Endothelial cell of umbilical vein (primary cell): Measurements from ENCODE around the gene PCNA. TPM values are rescaled to one million over a fixed set of nuclear protein-coding genes. Genes with fewer than 3 reads are reported as not detected.

Experiments used
- BruUV-seq: library from RNA; stranded (reverse); fragments of 400-500 nt; replicated peaks from 2 replicates; lab custom pipeline; 2021; lab: Mats Ljungman, UMichigan
- CTCF ChIA-PET: fragments of 300-600, 350-600 bp; sonication (Branson Sonifier 250); formaldehyde crosslinking; loops from one replicate; lab custom pipeline; 2021; ENCODE audit warnings: antibody characterized with exemption, inconsistent platforms; lab: Charles Lee
- POLR2A ChIA-PET: fragments of 300-600, 350-600 bp; sonication (Branson Sonifier 250); formaldehyde crosslinking; loops from one replicate; lab custom pipeline; 2021; ENCODE audit warnings: antibody characterized with exemption, inconsistent platforms; lab: Charles Lee
- DNase-seq: peaks from one replicate; pipeline ENCODE4 v3.0.0-alpha.2; 2011; ENCODE audit warnings: low read depth, low spot score
- FAIRE-seq: peaks from 2 replicates; lab custom pipeline; 2011; peaks lifted over from hg19 to GRCh38; lab: Jason Lieb, UNC
- H2AFZ ChIP-seq: 2 replicates; pipeline ENCODE4 v1.6.0; 2012; ENCODE audit warnings: low read depth, low read length, control low read depth, inconsistent platforms
- H3K27ac ChIP-seq: 2 replicates; pipeline ENCODE4 v1.5.1; 2011; ENCODE audit warnings: low read depth, mild to moderate bottlenecking, control low read depth, low read length, moderate library complexity; ENCODE audit not compliant: insufficient read depth
- H3K27me3 ChIP-seq, 2 experiments: 2 replicates each; pipeline versions ENCODE4 v1.6.0 to v1.6.1; 2011; ENCODE audit warnings: low read length in 2 of 2, mixed read lengths in 1 of 2; ENCODE audit not compliant: control insufficient read depth in 2 of 2, insufficient read depth in 2 of 2
- H3K36me3 ChIP-seq, 2 experiments: 2 replicates in 1 of 2; 3 replicates in 1 of 2; pipeline ENCODE4 v1.5.1; 2011; ENCODE audit warnings: low read length in 2 of 2, mild to moderate bottlenecking in 1 of 2, moderate library complexity in 1 of 2; ENCODE audit not compliant: control insufficient read depth in 2 of 2, insufficient read depth in 2 of 2; ENCODE audit errors: extremely low read depth in 1 of 2
- H3K4me1 ChIP-seq: 3 replicates; pipeline ENCODE4 v1.5.1; 2011; ENCODE audit warnings: mild to moderate bottlenecking, low read length; ENCODE audit not compliant: control insufficient read depth, insufficient read depth; ENCODE audit errors: extremely low read depth
- H3K4me2 ChIP-seq: 2 replicates; pipeline ENCODE4 v1.6.1; 2011; ENCODE audit warnings: low read length, control low read depth, mixed read lengths; ENCODE audit not compliant: insufficient read depth
- H3K4me3 ChIP-seq, 3 experiments: fragments of 200-600 bp in 1 of 3; sonication (generic), shearing (Covaris generic) in 1 of 3; replicated peaks in 1 of 3; 2 replicates each; pipeline ENCODE4 v1.5.1; 2011 to 2016; ENCODE audit warnings: control low read depth in 3 of 3, low read length in 3 of 3, mild to moderate bottlenecking in 2 of 3, inconsistent platforms in 1 of 3, low read depth in 1 of 3, moderate library complexity in 1 of 3; ENCODE audit not compliant: insufficient read depth in 1 of 3
- H3K79me2 ChIP-seq: 2 replicates; pipeline ENCODE4 v1.6.0; 2012; ENCODE audit warnings: low read length, inconsistent platforms; ENCODE audit not compliant: control insufficient read depth, insufficient read depth
- H3K9ac ChIP-seq: replicated peaks from 2 replicates; pipeline ENCODE3; 2011; ENCODE audit warnings: low read length, control low read depth; ENCODE audit not compliant: insufficient read depth; ENCODE audit errors: extremely low read depth
- H3K9me1 ChIP-seq: replicated peaks from 3 replicates; pipeline ENCODE4 v1.6.0; 2011; ENCODE audit warnings: mild to moderate bottlenecking, low read length; ENCODE audit not compliant: control insufficient read depth, insufficient read depth; ENCODE audit errors: extremely low read depth
- H3K9me3 ChIP-seq: replicated peaks from 2 replicates; pipeline ENCODE4 v1.5.1; 2012; ENCODE audit warnings: low read length, inconsistent platforms; ENCODE audit not compliant: control insufficient read depth, insufficient read depth
- H4K20me1 ChIP-seq: replicated peaks from 2 replicates; pipeline ENCODE3; 2011; ENCODE audit warnings: mild to moderate bottlenecking, low read length; ENCODE audit not compliant: control insufficient read depth, insufficient read depth; ENCODE audit errors: extremely low read depth
- EZH2 ChIP-seq: IDR thresholded peaks from 2 replicates; pipeline ENCODE4 v1.6.1; 2012; ENCODE audit warnings: borderline replicate concordance, low read depth, mild to moderate bottlenecking, moderate library complexity, low read length, inconsistent platforms; ENCODE audit not compliant: severe bottlenecking
- FOS ChIP-seq: IDR thresholded peaks from 2 replicates; pipeline ENCODE4 v1.6.1; 2011; ENCODE audit warnings: mild to moderate bottlenecking, low read length, moderate library complexity, borderline replicate concordance; ENCODE audit not compliant: insufficient read depth
- GATA2 ChIP-seq: IDR thresholded peaks from 2 replicates; pipeline ENCODE4 v1.7.0; 2011; ENCODE audit warnings: low read depth, mild to moderate bottlenecking, moderate library complexity, mixed read lengths, low read length; ENCODE audit not compliant: insufficient read length, insufficient read depth
- JUN ChIP-seq: IDR thresholded peaks from 2 replicates; pipeline ENCODE4 v1.6.1; 2011; ENCODE audit warnings: borderline replicate concordance, low read depth; ENCODE audit not compliant: insufficient read length, insufficient read depth
- MYC ChIP-seq: IDR thresholded peaks from one replicate; pipeline ENCODE4 v1.6.1; 2011; ENCODE audit warnings: mild to moderate bottlenecking, low read depth, low read length
- POLR2A ChIP-seq: IDR thresholded peaks from 2 replicates; pipeline ENCODE4 v1.6.1; 2012; ENCODE audit warnings: low read depth, mild to moderate bottlenecking, control low read depth, low read length
- POLR2AphosphoS5 ChIP-seq: IDR thresholded peaks from 2 replicates; pipeline ENCODE4 v1.6.1; 2012; ENCODE audit warnings: low read depth, mild to moderate bottlenecking, control low read depth, low read length, moderate library complexity; ENCODE audit not compliant: insufficient read depth
- dilution Hi-C: fragments of 300-500 bp; cut with MboI; formaldehyde crosslinking; loops from one replicate; pipeline ENCODE4 v1.15.0; 2019; ENCODE audit warnings: low sequenced_read_pairs; ENCODE audit not compliant: extremely low pct_ligation_motif_present
- intact Hi-C: fragments of 100-400 bp; cut with micrococcal nuclease; formaldehyde crosslinking; loops from one replicate; pipeline ENCODE4 v1.10.0; 2022
- polyA plus RNA-seq, 4 experiments: library from polyadenylated mRNA; depleted of rRNA in 3 of 4; stranded (reverse) in 3 of 4; unstranded in 1 of 4; fragments of >200 nt; gene quantifications; 2 replicates each; pipeline versions ENCODE4 v1.2.1 to v1.2.3, GENCODE V29; 2011 to 2012; ENCODE audit warnings: missing spikeins in 1 of 4
- total RNA-seq: library from RNA; stranded (reverse); gene quantifications from 2 replicates; pipeline ENCODE4 v1.2.3, GENCODE V29; 2021
- TF ChIP-seq, protein P1 (sequence below): IDR thresholded peaks from 2 replicates; pipeline ENCODE4 v1.6.1; 2011; ENCODE audit not compliant: insufficient read depth, insufficient read length
- TF ChIP-seq, protein P2 (sequence below), 2 donors: IDR thresholded peaks; 1 replicate in 1 of 2; 2 replicates in 1 of 2; pipeline ENCODE4 v1.5.1; 2011; ENCODE audit warnings: low read length in 2 of 2, mild to moderate bottlenecking in 2 of 2, moderate library complexity in 2 of 2, control low read depth in 1 of 2, inconsistent platforms in 1 of 2, low read depth in 1 of 2; ENCODE audit not compliant: insufficient read depth in 1 of 2; ENCODE audit errors: extremely low read depth in 1 of 2

PCNA gene
- total and polyA plus RNA-seq, 2 donors (not counting 3 experiments of a cell fraction or from before 2014, with no cell fraction given): 175 to 295 TPM

DNA sequence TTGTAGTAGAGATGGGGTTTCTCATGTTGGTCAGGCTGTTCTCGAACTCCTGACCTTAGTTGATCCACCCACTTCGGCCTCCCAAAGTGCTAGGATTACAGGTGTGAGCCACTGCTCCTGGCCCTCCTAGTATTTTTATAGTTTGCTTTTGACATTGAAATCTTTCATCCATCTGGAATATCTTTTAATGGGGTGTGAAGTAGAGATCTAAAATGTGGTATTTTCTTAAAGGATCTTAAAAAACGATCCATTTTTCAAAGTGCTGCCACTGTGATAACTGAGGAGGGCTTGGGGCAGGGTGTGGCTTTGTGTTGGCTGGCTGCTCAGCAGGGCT is 30.1 kb upstream of the PCNA start:
- H3K79me2 ChIP-seq: peaks cover 30% of the 10 kb centered on the region
- no peak overlapping the region for H3K4me3 ChIP-seq
- no peak overlapping the region for H3K27ac ChIP-seq
- no peak for FAIRE-seq
- intact Hi-C loops (no loop called here), dilution Hi-C loops (no loop called here)
- peaks cover 4% of the 10 kb centered on the region for H3K4me1 ChIP-seq
- no peak for TF ChIP-seq JUN
- TF ChIP-seq, protein P1, sequence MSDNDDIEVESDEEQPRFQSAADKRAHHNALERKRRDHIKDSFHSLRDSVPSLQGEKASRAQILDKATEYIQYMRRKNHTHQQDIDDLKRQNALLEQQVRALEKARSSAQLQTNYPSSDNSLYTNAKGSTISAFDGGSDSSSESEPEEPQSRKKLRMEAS: no peak
- TF ChIP-seq POLR2A: no peak
- TF ChIP-seq EZH2: no peak
- TF ChIP-seq, protein P2, sequence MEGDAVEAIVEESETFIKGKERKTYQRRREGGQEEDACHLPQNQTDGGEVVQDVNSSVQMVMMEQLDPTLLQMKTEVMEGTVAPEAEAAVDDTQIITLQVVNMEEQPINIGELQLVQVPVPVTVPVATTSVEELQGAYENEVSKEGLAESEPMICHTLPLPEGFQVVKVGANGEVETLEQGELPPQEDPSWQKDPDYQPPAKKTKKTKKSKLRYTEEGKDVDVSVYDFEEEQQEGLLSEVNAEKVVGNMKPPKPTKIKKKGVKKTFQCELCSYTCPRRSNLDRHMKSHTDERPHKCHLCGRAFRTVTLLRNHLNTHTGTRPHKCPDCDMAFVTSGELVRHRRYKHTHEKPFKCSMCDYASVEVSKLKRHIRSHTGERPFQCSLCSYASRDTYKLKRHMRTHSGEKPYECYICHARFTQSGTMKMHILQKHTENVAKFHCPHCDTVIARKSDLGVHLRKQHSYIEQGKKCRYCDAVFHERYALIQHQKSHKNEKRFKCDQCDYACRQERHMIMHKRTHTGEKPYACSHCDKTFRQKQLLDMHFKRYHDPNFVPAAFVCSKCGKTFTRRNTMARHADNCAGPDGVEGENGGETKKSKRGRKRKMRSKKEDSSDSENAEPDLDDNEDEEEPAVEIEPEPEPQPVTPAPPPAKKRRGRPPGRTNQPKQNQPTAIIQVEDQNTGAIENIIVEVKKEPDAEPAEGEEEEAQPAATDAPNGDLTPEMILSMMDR (IDR thresholded peaks at IDR 0.05; ENCODE audit: extremely low read depth in 1 of 2, insufficient read depth in 1 of 2, low read depth in 1 of 2, low read length in 2 of 2): no peak
- TF ChIP-seq POLR2AphosphoS5: no peak
- no peak for TF ChIP-seq FOS
- no peak for TF ChIP-seq GATA2
- TF ChIP-seq MYC: no peak
- H2AFZ ChIP-seq: no peak overlapping the region
- no peak for DNase-seq
- H3K9me3 ChIP-seq: no peaks in the 10 kb centered on the region
- no peak overlapping the region for H3K9ac ChIP-seq
- H3K36me3 ChIP-seq: no peaks in the 10 kb centered on the region
- peaks cover 2% of the 10 kb centered on the region for H4K20me1 ChIP-seq
- H3K4me2 ChIP-seq: no peak overlapping the region
- H3K9me1 ChIP-seq: no peaks in the 10 kb centered on the region
- BruUV-seq: no TSS peak
- CTCF ChIA-PET: no interaction called here
- POLR2A ChIA-PET: no interaction called here
- no peaks in the 10 kb centered on the region for H3K27me3 ChIP-seq
